ENCODE measurements around the gene PLPP4. TPM values are rescaled to one million over a fixed set of nuclear protein-coding genes. Genes with fewer than 3 reads are reported as not detected.

The PLPP4 gene
- total RNA-seq, 1 donor from 2014 or later: not detected

DNA sequence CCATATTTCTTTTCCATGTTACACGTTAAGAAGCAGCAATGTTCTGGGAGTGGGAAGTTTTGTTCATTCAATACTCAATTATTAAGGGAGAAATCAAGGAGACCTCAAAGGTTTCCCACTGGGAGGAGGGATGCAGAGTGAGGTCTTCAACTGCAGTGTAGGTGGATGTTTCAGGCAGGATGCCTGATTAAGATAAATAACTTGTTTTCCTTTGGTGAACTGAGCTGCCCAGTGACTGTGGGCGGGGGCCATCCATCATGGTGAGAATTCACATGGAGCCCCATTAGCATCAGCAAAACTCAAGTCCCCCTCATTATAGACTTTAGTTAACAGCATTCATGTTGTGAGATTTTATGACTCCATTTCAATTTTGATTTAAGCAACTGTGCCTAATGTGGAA, 121.1 kb downstream of the PLPP4 start:
- no peak overlapping the region for H3K27ac ChIP-seq
- H3K4me1 ChIP-seq: no peaks in the 10 kb centered on the region
- no peaks in the 10 kb centered on the region for H3K36me3 ChIP-seq
- TF ChIP-seq, protein P1, sequence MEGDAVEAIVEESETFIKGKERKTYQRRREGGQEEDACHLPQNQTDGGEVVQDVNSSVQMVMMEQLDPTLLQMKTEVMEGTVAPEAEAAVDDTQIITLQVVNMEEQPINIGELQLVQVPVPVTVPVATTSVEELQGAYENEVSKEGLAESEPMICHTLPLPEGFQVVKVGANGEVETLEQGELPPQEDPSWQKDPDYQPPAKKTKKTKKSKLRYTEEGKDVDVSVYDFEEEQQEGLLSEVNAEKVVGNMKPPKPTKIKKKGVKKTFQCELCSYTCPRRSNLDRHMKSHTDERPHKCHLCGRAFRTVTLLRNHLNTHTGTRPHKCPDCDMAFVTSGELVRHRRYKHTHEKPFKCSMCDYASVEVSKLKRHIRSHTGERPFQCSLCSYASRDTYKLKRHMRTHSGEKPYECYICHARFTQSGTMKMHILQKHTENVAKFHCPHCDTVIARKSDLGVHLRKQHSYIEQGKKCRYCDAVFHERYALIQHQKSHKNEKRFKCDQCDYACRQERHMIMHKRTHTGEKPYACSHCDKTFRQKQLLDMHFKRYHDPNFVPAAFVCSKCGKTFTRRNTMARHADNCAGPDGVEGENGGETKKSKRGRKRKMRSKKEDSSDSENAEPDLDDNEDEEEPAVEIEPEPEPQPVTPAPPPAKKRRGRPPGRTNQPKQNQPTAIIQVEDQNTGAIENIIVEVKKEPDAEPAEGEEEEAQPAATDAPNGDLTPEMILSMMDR (IDR thresholded peaks at IDR 0.05): no peak
- no peak for DNase-seq (ENCODE audit: low spot score in 2 of 2)
- H3K27me3 ChIP-seq: no peaks in the 10 kb centered on the region
- no peak overlapping the region for H3K4me3 ChIP-seq
- intact Hi-C loops (cut with DNase I): no loop called here
- no peaks in the 10 kb centered on the region for H3K9me3 ChIP-seq

DNA sequence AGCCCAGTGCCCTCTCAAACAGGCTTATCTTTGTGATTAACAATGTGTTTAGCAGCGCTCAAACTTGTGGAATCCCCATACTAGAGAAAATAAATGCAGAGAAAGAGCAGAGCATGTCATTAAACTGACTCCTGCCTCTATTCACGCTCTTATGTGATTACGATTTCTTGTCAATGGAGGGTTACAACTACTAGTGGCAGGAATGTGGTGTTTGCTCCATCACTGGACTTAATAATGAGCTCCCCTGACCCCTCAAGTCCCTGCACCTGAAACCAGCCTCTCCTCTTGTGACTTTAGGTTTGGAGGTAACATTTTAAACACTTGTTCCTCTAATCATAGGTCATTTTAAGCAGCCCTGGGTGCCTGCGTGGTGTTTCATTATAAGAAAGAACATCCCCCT, 121.9 kb downstream of the PLPP4 start:
- no peak for DNase-seq (ENCODE audit: low spot score in 2 of 2)
- Histone ChIP-seq H3K4me3 (no peak overlapping the region), H3K36me3 (no peaks in the 10 kb centered on the region), H3K27me3 (no peaks in the 10 kb centered on the region), H3K9me3 (no peaks in the 10 kb centered on the region), H3K4me1 (no peaks in the 10 kb centered on the region), H3K27ac (no peak overlapping the region)
- TF ChIP-seq, protein P1 (IDR thresholded peaks at IDR 0.05): no peak
- intact Hi-C loops (cut with DNase I): no loop called here

DNA sequence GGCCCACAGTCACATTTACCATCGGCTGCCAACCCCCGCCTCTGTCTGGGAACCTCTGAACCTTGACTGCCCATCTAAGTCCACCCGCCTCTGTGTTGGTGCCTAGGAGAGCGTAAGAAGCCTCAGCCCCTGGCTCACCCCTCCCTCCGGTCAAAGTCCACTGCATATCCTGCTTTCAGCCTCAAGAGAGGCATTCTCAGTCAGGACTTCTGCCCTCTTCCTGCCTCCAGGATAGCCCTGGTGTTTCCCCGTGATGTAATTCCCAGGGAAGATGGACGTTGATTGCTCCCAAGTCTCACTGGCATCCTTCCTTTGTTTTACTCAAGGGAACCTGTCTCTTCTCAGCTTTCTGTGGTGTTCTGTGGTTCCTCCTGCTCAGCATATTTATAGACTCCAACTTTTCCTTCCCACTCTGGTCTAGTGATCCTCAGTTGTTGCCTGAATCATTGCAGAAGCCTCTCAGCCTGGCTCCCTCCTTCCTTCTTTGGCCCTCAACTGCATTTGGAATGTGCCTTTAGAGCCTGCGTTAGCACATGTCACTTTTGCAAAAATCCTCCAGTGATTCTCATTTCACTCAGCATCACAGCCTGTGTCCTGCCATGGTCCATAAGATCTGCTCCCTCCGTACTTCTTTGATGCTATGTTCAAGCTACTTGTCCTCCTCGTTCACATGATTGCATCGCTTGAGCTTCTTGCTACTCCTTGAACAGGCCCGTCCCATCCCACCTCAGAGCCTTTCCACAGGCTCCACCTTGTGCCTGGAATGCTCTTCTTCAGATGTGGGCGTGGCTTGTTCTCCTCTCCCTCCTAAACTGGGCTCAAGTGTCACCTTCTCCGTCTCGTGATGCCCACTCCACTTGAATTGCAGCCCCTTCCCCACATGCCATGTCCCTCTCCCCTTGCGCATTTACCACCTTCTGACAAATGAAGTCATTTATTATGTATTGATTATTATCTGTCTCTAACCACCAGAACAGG, 124.2 kb downstream of the PLPP4 start:
- no peak overlapping the region for H3K27ac ChIP-seq
- intact Hi-C loops (cut with DNase I): no loop called here
- H3K27me3 ChIP-seq: no peaks in the 10 kb centered on the region
- no peaks in the 10 kb centered on the region for H3K9me3 ChIP-seq
- no peaks in the 10 kb centered on the region for H3K36me3 ChIP-seq
- TF ChIP-seq, protein P1 (IDR thresholded peaks at IDR 0.05): no peak
- H3K4me1 ChIP-seq: no peaks in the 10 kb centered on the region
- DNase-seq (ENCODE audit: low spot score in 2 of 2): no peak
- no peak overlapping the region for H3K4me3 ChIP-seq

DNA sequence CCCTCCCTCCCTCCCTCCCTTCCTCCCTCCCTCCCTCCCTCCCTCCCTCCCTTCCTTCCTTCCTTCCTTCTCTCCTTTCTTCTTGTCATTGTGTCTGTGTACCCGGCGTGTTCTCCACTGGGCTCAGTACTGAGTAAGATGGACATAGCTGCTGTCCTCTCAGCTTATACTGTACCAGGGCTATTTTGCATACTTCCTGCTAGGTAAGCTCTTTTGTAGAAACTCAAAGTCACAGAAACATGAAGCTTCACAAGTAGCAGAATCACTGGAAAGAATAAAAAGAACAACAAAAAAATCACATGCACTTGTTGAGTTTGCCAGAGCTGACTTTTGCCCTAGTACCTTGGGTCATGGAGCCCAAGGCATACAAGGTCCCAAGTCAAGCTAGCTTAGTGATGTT, 125.7 kb downstream of the PLPP4 start:
- intact Hi-C loops (cut with DNase I): no loop called here
- H3K4me3 ChIP-seq: no peak overlapping the region

DNA sequence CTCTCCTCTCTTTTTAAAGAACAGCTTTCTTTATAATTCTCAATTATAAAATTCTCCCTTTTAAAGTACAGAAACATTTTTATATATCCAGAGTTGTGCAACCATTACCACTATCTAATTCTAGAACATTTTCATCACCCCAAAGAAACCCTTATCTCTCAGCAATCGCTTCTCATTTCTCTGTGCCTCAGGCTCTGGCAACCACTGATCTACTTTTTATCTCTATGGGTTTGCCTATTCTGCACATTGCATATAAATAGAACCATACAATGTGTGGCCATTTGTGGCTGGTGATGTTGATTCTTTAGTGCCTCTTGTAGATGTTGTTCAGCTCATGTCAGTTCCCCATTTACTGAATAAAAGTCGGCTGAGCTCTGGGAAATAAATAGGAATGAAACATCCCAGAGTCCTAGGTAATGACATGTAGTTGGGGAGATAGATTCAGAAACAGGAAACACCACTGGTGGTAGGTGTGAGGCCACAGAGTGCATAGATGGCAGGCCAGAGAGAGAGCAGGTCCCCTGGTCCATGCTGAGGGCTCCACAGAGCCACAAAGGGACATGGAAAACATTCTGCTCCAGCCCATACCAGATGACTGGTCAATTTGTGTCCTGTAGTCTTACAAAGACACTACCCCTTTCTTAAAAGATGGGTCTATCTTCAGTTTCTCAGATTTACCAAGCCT, 126.5 kb downstream of the PLPP4 start:
- intact Hi-C loops (cut with DNase I): no loop called here
- Histone ChIP-seq H3K36me3 (no peaks in the 10 kb centered on the region), H3K27ac (no peak overlapping the region), H3K4me1 (no peaks in the 10 kb centered on the region), H3K27me3 (no peaks in the 10 kb centered on the region), H3K4me3 (no peak overlapping the region), H3K9me3 (no peaks in the 10 kb centered on the region)
- TF ChIP-seq, protein P1 (IDR thresholded peaks at IDR 0.05): no peak
- no peak for DNase-seq (ENCODE audit: low spot score in 2 of 2)

More for the DNA sequence above, 125.7 kb downstream of the PLPP4 start:
- Histone ChIP-seq H3K27me3 (no peaks in the 10 kb centered on the region), H3K36me3 (no peaks in the 10 kb centered on the region), H3K27ac (no peak overlapping the region), H3K9me3 (no peaks in the 10 kb centered on the region), H3K4me1 (no peaks in the 10 kb centered on the region)
- DNase-seq (ENCODE audit: low spot score in 2 of 2): no peak
- TF ChIP-seq, protein P1 (IDR thresholded peaks at IDR 0.05): no peak
